HG03103 (cell line): ENCODE data around the gene FRA10AC1.

ENCODE experiments used
- ATAC-seq: cut with Tn5 transposase; IDR thresholded peaks from one replicate; pipeline ENCODE4 v1.9.1; 2021; ENCODE audit warnings: low read depth; ENCODE audit not compliant: unreplicated experiment

The FRA10AC1 gene

DNA sequence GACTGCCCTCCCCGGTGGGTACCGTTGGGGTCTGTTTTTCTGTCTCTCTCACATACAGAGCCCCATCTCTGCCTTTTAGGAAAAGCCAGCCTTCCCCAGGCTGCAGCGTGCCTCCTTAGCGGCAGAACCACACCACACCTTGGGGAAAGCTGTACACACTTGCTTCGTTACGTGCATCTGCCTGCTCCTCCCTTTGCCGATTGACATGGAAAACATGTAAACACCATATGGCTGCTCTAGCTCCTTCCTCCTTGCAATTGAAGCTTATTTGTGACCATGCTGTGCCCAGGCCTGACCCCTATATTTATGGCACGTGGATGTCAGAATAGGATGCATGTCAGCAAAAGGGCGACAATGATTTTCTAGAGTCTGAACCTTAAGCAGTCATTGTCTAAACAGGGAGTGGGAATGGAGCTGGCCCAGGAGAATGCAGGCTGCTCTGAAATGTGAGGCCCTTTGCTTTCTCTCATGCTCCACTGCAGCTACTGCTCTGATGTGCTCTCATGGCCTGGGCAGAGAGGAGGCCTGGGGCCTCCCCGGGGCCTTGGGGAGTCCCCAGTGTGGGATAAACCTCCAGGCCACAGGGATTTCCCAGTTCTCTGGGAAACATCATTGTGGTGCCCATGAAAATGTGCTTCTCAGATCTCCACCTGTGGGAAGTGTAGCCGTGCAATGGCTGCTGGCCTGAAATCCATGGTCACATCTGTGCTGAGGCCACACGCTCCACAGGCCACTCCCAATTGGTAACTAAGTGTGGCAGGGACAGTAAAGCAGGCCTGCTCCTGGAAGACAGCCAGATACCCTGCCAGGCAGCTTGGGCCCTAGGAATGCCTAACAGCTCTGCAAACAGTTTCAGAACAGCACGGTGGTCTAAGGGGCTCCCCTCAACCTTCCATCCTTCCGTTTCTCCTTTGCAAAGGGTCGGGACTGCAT is 71.5 kb downstream of the FRA10AC1 start:
- no peak for ATAC-seq

DNA sequence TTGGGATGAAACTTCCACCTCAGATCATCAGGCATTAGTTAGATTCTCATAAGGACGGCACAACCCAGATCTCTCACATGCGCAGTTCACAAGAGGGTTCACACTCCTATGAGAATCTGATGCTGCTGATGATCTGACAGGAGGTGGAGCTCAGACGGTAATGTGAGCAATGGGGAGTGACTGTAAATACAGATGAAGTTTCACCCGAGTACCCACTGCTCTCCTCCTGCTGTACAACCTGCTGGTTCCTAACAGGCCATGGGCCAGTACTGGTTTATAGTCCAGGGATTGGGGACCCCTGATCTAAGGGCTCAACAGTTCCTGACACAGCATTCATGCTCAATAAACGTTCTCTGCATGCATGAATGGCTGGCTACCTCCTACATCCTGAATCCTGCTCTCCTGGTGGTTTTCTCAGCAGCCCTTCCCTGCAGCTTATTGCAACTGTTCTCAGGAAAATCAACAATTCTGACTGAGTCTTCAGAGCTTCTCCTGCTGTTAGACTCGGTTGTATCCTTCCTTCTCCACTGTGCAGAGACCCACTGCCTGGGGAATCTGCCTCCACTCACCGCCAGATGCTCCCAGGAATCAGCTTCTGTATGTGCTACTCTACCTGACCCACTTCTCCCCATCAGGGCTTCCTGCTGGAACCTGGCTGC is 72.6 kb downstream of the FRA10AC1 start:
- ATAC-seq = no peak

DNA sequence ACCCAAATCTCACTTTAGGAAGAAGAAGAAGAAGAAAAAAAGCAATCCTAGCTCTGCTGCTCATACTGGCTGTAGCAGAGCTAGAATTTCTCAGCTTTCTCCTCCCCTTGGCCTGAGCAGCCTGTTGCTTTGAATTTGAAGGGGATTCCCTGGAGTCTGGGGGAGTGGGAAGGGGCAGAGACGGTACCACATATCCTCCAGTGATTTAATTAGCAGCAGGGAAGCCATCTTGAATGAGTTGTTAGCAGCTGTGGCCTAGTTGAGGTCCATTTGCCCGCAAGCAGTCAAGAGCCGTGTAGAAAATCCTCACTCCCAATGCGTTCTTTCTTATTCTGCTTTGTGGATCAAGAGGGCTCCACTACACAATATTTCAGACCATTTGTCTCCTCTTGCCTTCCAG is 73.5 kb downstream of the FRA10AC1 start:
- no peak for ATAC-seq

- no peak for ATAC-seq
Observed at GRCh38 chr10:93622942-93623341, 79.5 kb downstream of the FRA10AC1 start.

- no peak for ATAC-seq
Observed at GRCh38 chr10:93620925-93621324, 81.5 kb downstream of the FRA10AC1 start.
